Tibial artery (tissue), 4 donors: ENCODE measurements around the gene PRDM4.

Source experiments
- DNase-seq, 2 donors: peaks; one replicate each; pipeline ENCODE4 v3.0.0-alpha.2; 2019
- H3K27ac ChIP-seq, 2 donors: fragments of 200-600 bp; sonication (generic) in 1 of 2; 1 replicate in 1 of 2; 2 replicates in 1 of 2; pipeline ENCODE4 v1.5.1; 2018 to 2019; ENCODE audit warnings: mild to moderate bottlenecking in 1 of 2
- H3K27me3 ChIP-seq, 2 donors: fragments of 200-600 bp; sonication (generic) in 1 of 2; one replicate each; pipeline versions ENCODE4 v1.5.1 to v1.6.0; 2016 to 2019
- H3K36me3 ChIP-seq, 3 donors: fragments of 200-600 bp; sonication (generic) in 2 of 3; one replicate each; pipeline ENCODE4 v1.5.1; 2016 to 2019; ENCODE audit warnings: mild to moderate bottlenecking in 2 of 3
- H3K4me1 ChIP-seq, 4 donors: fragments of 200-600 bp; sonication (generic) in 2 of 4; 1 replicate in 3 of 4; 2 replicates in 1 of 4; pipeline ENCODE4 v1.5.1; 2016 to 2019
- H3K4me3 ChIP-seq, 2 donors: fragments of 200-600 bp; sonication (generic) in 1 of 2; 1 replicate in 1 of 2; 2 replicates in 1 of 2; pipeline ENCODE4 v1.5.1; 2018 to 2019; ENCODE audit warnings: mild to moderate bottlenecking in 2 of 2
- H3K9me3 ChIP-seq, 3 donors: fragments of 200-600 bp; sonication (generic) in 1 of 3; one replicate each; pipeline ENCODE4 v1.5.1; 2016 to 2019
- intact Hi-C: fragments of 100-400 bp; cut with DNase I; formaldehyde crosslinking; loops from one replicate; pipeline ENCODE4 v1.15.0; 2023; ENCODE audit warnings: low total_unique reads
- TF ChIP-seq, protein P1 (sequence below), 2 experiments: fragments of 200-600 bp in 1 of 2; fragments of 450-650 bp in 1 of 2; IDR thresholded peaks; one replicate each; pipeline ENCODE4 v1.5.1; 2017 to 2019; ENCODE audit warnings: antibody characterized with exemption in 2 of 2, mild to moderate bottlenecking in 1 of 2, moderate library complexity in 1 of 2

Gene PRDM4

DNA sequence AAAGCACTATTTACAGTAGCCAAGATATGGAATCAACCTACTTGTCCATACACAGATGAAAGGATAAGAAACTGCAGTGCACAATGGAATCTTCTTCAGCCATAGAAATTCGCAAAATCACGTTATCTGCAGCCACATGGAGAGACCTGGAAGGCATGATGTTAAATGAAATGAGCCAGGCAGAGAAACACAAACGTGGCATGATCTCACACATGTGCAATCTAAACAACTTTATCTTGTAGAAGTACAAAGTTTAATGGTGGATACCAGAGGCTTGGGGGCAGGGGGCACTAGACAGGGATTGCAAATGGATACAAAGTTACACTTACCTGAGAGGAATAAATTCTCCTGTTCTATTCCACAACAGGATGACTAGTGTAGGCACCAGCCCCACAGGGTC, 37.6 kb upstream of the PRDM4 start:
- Histone ChIP-seq H3K27ac (no peak overlapping the region), H3K9me3 (no peaks in the 10 kb centered on the region), H3K4me1 (no peaks in the 10 kb centered on the region), H3K36me3 (no peaks in the 10 kb centered on the region), H3K4me3 (no peak overlapping the region), H3K27me3 (peaks cover 0 to 5% of the 10 kb centered on the region in 2 donors)
- TF ChIP-seq, protein P1, sequence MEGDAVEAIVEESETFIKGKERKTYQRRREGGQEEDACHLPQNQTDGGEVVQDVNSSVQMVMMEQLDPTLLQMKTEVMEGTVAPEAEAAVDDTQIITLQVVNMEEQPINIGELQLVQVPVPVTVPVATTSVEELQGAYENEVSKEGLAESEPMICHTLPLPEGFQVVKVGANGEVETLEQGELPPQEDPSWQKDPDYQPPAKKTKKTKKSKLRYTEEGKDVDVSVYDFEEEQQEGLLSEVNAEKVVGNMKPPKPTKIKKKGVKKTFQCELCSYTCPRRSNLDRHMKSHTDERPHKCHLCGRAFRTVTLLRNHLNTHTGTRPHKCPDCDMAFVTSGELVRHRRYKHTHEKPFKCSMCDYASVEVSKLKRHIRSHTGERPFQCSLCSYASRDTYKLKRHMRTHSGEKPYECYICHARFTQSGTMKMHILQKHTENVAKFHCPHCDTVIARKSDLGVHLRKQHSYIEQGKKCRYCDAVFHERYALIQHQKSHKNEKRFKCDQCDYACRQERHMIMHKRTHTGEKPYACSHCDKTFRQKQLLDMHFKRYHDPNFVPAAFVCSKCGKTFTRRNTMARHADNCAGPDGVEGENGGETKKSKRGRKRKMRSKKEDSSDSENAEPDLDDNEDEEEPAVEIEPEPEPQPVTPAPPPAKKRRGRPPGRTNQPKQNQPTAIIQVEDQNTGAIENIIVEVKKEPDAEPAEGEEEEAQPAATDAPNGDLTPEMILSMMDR (IDR thresholded peaks at IDR 0.05), result no peak
- DNase-seq, result no peak
- intact Hi-C loops, result no loop called here

DNA sequence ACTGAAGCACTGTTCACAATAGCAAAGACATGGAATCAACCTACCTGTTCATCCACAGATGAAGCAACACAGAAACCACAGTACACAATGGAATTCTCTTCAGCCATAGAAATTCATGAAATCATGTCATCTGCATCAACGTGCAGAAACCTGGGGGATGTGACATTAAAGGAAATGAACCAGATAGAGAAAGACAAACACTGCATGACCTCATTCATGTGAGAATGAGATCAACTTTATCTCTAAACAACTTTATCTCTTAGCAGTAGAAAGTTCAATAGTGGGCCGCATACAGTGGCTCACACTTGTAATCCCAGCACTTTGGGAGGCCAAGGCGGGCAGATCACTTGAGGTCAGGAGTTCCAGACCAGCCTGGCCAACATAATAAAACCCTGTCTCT, 33.5 kb upstream of the PRDM4 start:
- TF ChIP-seq, protein P1 (IDR thresholded peaks at IDR 0.05), result no peak
- intact Hi-C loops, result no loop called here
- Histone ChIP-seq H3K27me3 (peaks cover 0 to 7% of the 10 kb centered on the region in 2 donors), H3K4me3 (no peak overlapping the region), H3K9me3 (no peaks in the 10 kb centered on the region), H3K4me1 (no peaks in the 10 kb centered on the region), H3K27ac (no peak overlapping the region), H3K36me3 (no peaks in the 10 kb centered on the region)
- DNase-seq, result no peak

DNA sequence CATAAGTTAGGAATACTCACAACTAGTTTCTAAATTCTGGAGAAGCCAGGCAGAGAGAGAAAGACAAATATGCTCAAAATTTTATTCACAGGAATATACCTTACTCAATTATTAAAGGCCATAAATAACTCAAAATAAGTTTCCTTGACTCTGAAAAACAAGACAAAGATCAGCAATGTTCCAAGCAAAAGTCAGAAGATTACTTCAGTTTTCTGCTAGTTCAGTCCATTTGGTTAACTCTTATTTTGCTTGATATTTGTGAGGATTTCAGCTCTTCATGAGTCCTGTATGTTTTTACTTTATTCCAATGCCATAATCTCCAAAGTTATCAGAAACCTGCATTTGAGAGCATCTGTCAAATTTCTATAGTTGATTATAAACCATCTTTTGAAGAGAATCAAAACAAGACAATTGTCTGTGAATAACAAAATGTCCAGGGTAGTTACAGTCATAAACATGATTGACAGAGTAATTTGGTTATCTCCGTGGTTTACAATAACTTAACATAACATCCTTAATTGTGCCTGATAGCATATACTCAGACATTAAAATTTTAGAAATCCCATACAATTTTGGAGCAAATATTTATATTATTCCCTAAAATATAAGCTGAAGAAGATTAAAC, 30.6 kb upstream of the PRDM4 start:
- TF ChIP-seq, protein P1 (IDR thresholded peaks at IDR 0.05), result no peak
- Histone ChIP-seq H3K9me3 (no peaks in the 10 kb centered on the region), H3K4me3 (no peak overlapping the region), H3K27ac (no peak overlapping the region), H3K36me3 (no peaks in the 10 kb centered on the region), H3K4me1 (no peaks in the 10 kb centered on the region), H3K27me3 (peaks cover 0 to 12% of the 10 kb centered on the region in 2 donors)
- DNase-seq, result no peak
- intact Hi-C loops, result no loop called here

DNA sequence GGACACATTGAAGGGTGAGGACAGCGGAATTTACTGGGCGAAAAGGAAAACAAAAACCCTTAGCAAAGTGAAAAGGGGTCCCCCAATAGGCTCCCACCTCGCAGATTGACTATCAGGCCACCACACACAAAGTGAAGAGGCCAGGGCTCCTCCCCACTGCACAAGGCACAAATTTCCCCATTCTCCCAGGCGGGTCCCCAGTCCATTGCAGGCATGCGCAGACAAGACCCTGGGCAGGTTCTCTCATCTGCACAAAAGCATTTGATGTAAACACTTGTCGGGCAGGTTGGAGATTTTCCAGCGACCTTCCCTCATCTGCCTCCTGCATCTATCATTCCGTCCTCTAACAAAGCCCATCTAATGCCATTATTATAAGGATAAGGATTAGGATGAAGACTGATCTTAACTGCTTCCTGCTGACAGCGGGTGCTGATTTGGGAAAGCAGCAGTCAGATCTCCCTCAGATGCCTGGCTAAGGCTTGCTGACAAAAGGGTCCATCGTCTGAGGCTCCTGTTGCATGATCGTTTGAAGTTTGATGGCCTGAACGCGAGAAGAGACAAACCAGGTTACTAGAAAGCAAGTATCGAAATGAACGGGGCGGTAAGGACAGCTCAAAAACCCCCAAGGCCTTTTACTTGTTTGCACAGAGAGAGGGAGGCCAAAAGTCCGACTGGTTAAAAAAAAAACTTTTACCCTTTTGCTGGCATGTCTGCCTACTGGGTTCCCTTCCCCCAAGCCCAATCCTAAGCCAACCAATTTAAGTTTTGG, 27.9 kb upstream of the PRDM4 start:
- peaks cover 0 to 9% of the 10 kb centered on the region in 2 donors for H3K27me3 ChIP-seq
- no peak for DNase-seq
- TF ChIP-seq, protein P1 (IDR thresholded peaks at IDR 0.05), result no peak
- H3K27ac ChIP-seq, result no peak overlapping the region
- H3K9me3 ChIP-seq, result no peaks in the 10 kb centered on the region
- no peak overlapping the region for H3K4me3 ChIP-seq
- H3K36me3 ChIP-seq, result no peaks in the 10 kb centered on the region
- intact Hi-C loops, result no loop called here
- H3K4me1 ChIP-seq, result no peaks in the 10 kb centered on the region

DNA sequence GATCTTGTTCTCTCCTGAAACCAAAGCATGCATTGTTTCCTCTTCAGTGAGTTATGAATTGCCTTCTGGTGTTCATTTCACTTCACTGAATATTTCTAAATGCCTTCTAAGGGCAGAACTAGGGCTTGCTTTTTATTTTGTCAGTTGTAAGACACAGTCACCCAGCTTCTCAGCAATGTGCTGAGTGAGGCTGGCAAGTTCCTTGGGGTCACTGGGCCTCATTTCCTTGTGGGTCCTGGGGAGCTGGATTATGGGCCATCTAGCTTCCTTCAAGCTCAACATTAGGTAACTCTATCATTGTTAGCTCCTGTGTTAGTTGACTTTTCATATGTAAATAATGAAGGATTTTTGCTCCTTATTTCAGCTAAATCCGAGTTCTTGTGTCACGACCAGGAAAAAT, 27.3 kb upstream of the PRDM4 start:
- TF ChIP-seq, protein P1 (IDR thresholded peaks at IDR 0.05), result no peak
- H3K36me3 ChIP-seq, result no peaks in the 10 kb centered on the region
- no peak overlapping the region for H3K27ac ChIP-seq
- no peaks in the 10 kb centered on the region for H3K4me1 ChIP-seq
- H3K9me3 ChIP-seq, result no peaks in the 10 kb centered on the region
- no peak for DNase-seq
- no peak overlapping the region for H3K4me3 ChIP-seq
- H3K27me3 ChIP-seq, result peaks cover 0 to 7% of the 10 kb centered on the region in 2 donors
- intact Hi-C loops, result no loop called here
